ENCODE data around the gene UGT2B15. TPM values are rescaled to one million over a fixed set of nuclear protein-coding genes. Genes with fewer than 3 reads are reported as not detected.

Gene UGT2B15
- total and polyA plus RNA-seq, 10 of the 15 experiments (the other 5 are each of a cell fraction or from before 2014, with no cell fraction given), result not detected

GRCh38 chr4:68708566-68708965, 38.1 kb upstream of the UGT2B15 start:
- DNase-seq (ENCODE audit: low read depth, low spot score) (no peak), ATAC-seq (no peak), FAIRE-seq (no peak)
- H3K79me2 ChIP-seq (ENCODE audit: control insufficient read depth, insufficient read depth, low read length), result no peaks in the 10 kb centered on the region
- H3K9me3 ChIP-seq (replicated peaks; ENCODE audit: control insufficient read depth, insufficient read depth, low read length), result no peaks in the 10 kb centered on the region
- no TSS peak for BruUV-seq (replicated peaks)
- in situ Hi-C loops (cut with MboI), result no loop called here
- no peak overlapping the region for H3K4me3 ChIP-seq
- no peaks in the 10 kb centered on the region for H4K20me1 ChIP-seq (ENCODE audit: control insufficient read depth, insufficient read depth)
- H3K27me3 ChIP-seq (replicated peaks in 1 of 2; ENCODE audit: control insufficient read depth in 2 of 2, insufficient read depth in 2 of 2, low read length in 1 of 2), result no peaks in the 10 kb centered on the region
- no peak overlapping the region for H3K27ac ChIP-seq (ENCODE audit: control insufficient read depth, insufficient read depth)
- H3K36me3 ChIP-seq (ENCODE audit: control insufficient read depth in 2 of 2, insufficient read depth in 2 of 2, low read length in 1 of 2), result no peaks in the 10 kb centered on the region
- ChIA-PET SMC1A (ENCODE audit: uncharacterized antibody, unreplicated experiment) (no interaction called here), CTCF (no interaction called here), POLR2A (no interaction called here), RAD21 (ENCODE audit: unreplicated experiment) (no interaction called here)
- no peak overlapping the region for H3K4me2 ChIP-seq (ENCODE audit: control insufficient read depth, insufficient read depth)
- intact Hi-C loops (cut with micrococcal nuclease; ENCODE audit: unreplicated experiment), result no loop called here
- H3K4me1 ChIP-seq (ENCODE audit: control insufficient read depth, insufficient read depth, low read length), result no peaks in the 10 kb centered on the region
- H3K9ac ChIP-seq (ENCODE audit: control insufficient read depth, insufficient read depth, low read length), result no peak overlapping the region
- no peak overlapping the region for H2AFZ ChIP-seq (ENCODE audit: control insufficient read depth, low read depth, low read length)
- no peak for TF ChIP-seq SKIL (IDR thresholded peaks at IDR 0.05; ENCODE audit: low read depth, poor library complexity, severe bottlenecking)
- no peak for TF ChIP-seq HDAC6 (IDR thresholded peaks at IDR 0.05; ENCODE audit: unreplicated experiment)
- TF ChIP-seq SREBF2 (IDR thresholded peaks at IDR 0.05; ENCODE audit: low read length), result no peak
- TF ChIP-seq EGR1 (IDR thresholded peaks at IDR 0.05; ENCODE audit: borderline replicate concordance in 1 of 2, low read depth in 2 of 2, low read length in 2 of 2), result no peak
- TF ChIP-seq ZBTB40 (IDR thresholded peaks at IDR 0.05; ENCODE audit: borderline replicate concordance), result no peak
- TF ChIP-seq IRF5 (IDR thresholded peaks at IDR 0.05; ENCODE audit: borderline replicate concordance), result no peak
- TF ChIP-seq NBN (IDR thresholded peaks at IDR 0.05), result no peak
- no peak for TF ChIP-seq BCLAF1 (IDR thresholded peaks at IDR 0.05)
- no peak for TF ChIP-seq ZSCAN29 (IDR thresholded peaks at IDR 0.05)
- TF ChIP-seq POLR2AphosphoS5 (IDR thresholded peaks at IDR 0.05; ENCODE audit: low read length), result no peak
- no peak for TF ChIP-seq RFX5 (IDR thresholded peaks at IDR 0.05; ENCODE audit: low read depth, low read length)
- TF ChIP-seq NFYB (IDR thresholded peaks at IDR 0.05; ENCODE audit: insufficient read depth, low read depth, low read length), result no peak
- TF ChIP-seq TCF3 (IDR thresholded peaks at IDR 0.05; ENCODE audit: borderline replicate concordance, insufficient read depth, low read depth, low read length), result no peak
